ENCODE results near the gene IL1R2.
A peak's percentile ranks its signal among the peaks of the same experiment; 100 is the strongest.

Gene IL1R2

GRCh38 chr2:102027036-102027980, 35.5 kb downstream of the IL1R2 start:
- H3K9ac ChIP-seq, result no peak overlapping the region

DNA sequence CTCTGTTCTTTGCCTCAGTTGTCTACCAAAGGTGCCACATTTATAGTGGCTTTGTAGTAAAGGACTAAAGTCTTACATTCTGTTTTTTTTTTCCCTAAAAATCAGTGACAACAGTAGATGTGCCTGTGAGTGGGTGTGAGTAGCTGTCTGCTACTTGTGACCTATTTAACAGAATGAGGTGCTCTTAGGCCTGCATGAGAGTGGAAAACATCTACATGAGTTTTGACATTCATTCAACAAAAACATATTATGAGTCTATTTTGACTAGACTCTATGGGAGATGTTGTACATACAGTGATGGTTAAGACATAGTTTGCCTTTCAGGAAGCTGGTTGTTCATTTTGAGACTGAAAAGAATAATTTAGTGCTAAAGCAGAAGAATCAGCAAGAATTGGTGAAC, 36.7 kb downstream of the IL1R2 start:
- no peaks in the 10 kb centered on the region for H3K79me2 ChIP-seq
- peak overlapping the region; percentile 78 for H2AFZ ChIP-seq
- H3K4me2 ChIP-seq (ENCODE audit: low read length), result no peak overlapping the region
- H3K4me1 ChIP-seq, result peaks cover 53% of the 10 kb centered on the region
- no peaks in the 10 kb centered on the region for H3K36me3 ChIP-seq (ENCODE audit: control insufficient read depth, insufficient read depth, low read length)
- H3K4me3 ChIP-seq (ENCODE audit: low read depth, low read length), result no peak overlapping the region
- H3K27me3 ChIP-seq (ENCODE audit: control insufficient read depth, insufficient read depth, low read length), result no peaks in the 10 kb centered on the region
- no peak for TF ChIP-seq CTCF (IDR thresholded peaks at IDR 0.05)
- H3K9me3 ChIP-seq (ENCODE audit: control insufficient read depth, low read length), result no peaks in the 10 kb centered on the region
- no peak overlapping the region for H3K9ac ChIP-seq
- peak overlapping the region; percentile 85 for H3K27ac ChIP-seq

More at GRCh38 chr2:102027036-102027980, 35.5 kb downstream of the IL1R2 start:
- Histone ChIP-seq H3K4me1 (peaks cover 46% of the 10 kb centered on the region), H3K27ac (peak overlapping the region; percentile 85), H3K4me3 (ENCODE audit: low read depth, low read length) (peak overlapping the region; percentile 20), H3K9me3 (ENCODE audit: control insufficient read depth, low read length) (no peaks in the 10 kb centered on the region), H3K4me2 (ENCODE audit: low read length) (peak overlapping the region; percentile 54), H2AFZ (peak overlapping the region; percentile 78), H3K27me3 (ENCODE audit: control insufficient read depth, insufficient read depth, low read length) (no peaks in the 10 kb centered on the region), H3K36me3 (ENCODE audit: control insufficient read depth, insufficient read depth, low read length) (no peaks in the 10 kb centered on the region), H3K79me2 (no peaks in the 10 kb centered on the region)
- no peak for TF ChIP-seq CTCF (IDR thresholded peaks at IDR 0.05)

GRCh38 chr2:102029405-102029804, 37.6 kb downstream of the IL1R2 start:
- Histone ChIP-seq H3K4me3 (ENCODE audit: low read depth, low read length) (no peak overlapping the region), H3K4me1 (peaks cover 56% of the 10 kb centered on the region), H3K4me2 (ENCODE audit: low read length) (no peak overlapping the region), H3K27ac (peak overlapping the region; percentile 85), H3K27me3 (ENCODE audit: control insufficient read depth, insufficient read depth, low read length) (no peaks in the 10 kb centered on the region), H2AFZ (no peak overlapping the region), H3K79me2 (no peaks in the 10 kb centered on the region), H3K9me3 (ENCODE audit: control insufficient read depth, low read length) (no peaks in the 10 kb centered on the region), H3K36me3 (ENCODE audit: control insufficient read depth, insufficient read depth, low read length) (no peaks in the 10 kb centered on the region), H3K9ac (no peak overlapping the region)
- TF ChIP-seq CTCF (IDR thresholded peaks at IDR 0.05), result no peak

DNA sequence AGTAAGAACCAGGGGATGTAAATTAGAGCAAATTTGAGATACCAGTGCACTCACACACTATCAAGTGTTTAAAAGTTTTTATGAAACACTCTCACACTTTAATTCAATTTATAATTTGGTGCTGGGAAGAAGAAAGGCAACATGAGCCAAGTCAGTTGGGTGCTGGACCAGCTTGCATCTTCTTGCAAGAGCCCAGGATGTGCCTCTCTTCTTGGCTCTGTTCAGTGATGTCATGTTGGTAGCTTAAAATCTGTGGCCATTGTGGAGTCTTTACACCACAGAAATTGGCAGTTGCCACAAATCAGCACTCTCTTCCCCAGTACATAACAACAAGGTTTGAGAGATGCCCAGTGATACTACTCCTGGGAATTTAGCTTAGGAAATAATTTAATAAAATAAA, 38.2 kb downstream of the IL1R2 start:
- Histone ChIP-seq H3K4me2 (ENCODE audit: low read length) (no peak overlapping the region), H3K27me3 (ENCODE audit: control insufficient read depth, insufficient read depth, low read length) (no peaks in the 10 kb centered on the region), H3K9ac (no peak overlapping the region), H3K4me3 (ENCODE audit: low read depth, low read length) (no peak overlapping the region), H3K27ac (no peak overlapping the region), H2AFZ (no peak overlapping the region), H3K36me3 (ENCODE audit: control insufficient read depth, insufficient read depth, low read length) (no peaks in the 10 kb centered on the region), H3K9me3 (ENCODE audit: control insufficient read depth, low read length) (no peaks in the 10 kb centered on the region), H3K4me1 (peaks cover 53% of the 10 kb centered on the region), H3K79me2 (no peaks in the 10 kb centered on the region)
- no peak for TF ChIP-seq CTCF (IDR thresholded peaks at IDR 0.05)

DNA sequence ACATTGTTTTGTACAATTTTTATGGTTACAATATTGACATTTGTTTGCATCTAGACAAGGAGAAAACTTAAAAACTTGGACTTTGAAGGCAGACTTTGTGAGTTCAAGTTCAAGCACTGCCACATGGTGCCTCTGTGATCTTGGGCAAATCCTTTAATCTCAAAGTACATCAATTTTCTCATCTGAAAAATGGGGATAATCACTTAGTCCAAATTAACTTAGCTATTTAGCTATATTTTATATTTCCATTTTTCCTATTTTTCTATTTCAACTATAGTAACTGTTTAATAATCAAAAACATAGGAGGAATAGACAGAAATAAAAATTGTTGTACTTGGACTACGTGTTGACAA, 38.7 kb downstream of the IL1R2 start:
- Histone ChIP-seq H3K9ac (no peak overlapping the region), H3K4me1 (peaks cover 47% of the 10 kb centered on the region), H3K79me2 (no peaks in the 10 kb centered on the region), H3K4me3 (ENCODE audit: low read depth, low read length) (no peak overlapping the region), H3K9me3 (ENCODE audit: control insufficient read depth, low read length) (no peaks in the 10 kb centered on the region), H2AFZ (peak overlapping the region; percentile 7), H3K27me3 (ENCODE audit: control insufficient read depth, insufficient read depth, low read length) (no peaks in the 10 kb centered on the region), H3K4me2 (ENCODE audit: low read length) (no peak overlapping the region), H3K27ac (no peak overlapping the region), H3K36me3 (ENCODE audit: control insufficient read depth, insufficient read depth, low read length) (no peaks in the 10 kb centered on the region)
- no peak for TF ChIP-seq CTCF (IDR thresholded peaks at IDR 0.05)

All from parathyroid adenoma (tissue), 2 donors.